HCT116 (cell line): ENCODE data around the gene TRPM6. TPM values are rescaled to one million over a fixed set of nuclear protein-coding genes. Genes with fewer than 3 reads are reported as not detected.

ENCODE experiments used
- total RNA-seq: library from RNA; stranded (reverse); gene quantifications from one replicate; pipeline ENCODE4 v1.2.1, GENCODE V29; 2021; ENCODE audit not compliant: unreplicated experiment

The TRPM6 gene
- total RNA-seq, 1 experiment from 2014 or later = 0.44 TPM

Other genes with a start within 250 kb of the TRPM6 start
- 12.8 TPM for gene C9orf40, start 65.0 kb upstream of the TRPM6 start, total RNA-seq
- 24.9 TPM for gene CARNMT1, start 140.4 kb upstream of the TRPM6 start, total RNA-seq
- 7.8 TPM for gene NMRK1, start 200.2 kb upstream of the TRPM6 start, total RNA-seq
- 20.7 TPM for gene OSTF1, start 200.6 kb upstream of the TRPM6 start, total RNA-seq